Caco-2 (cell line): ENCODE data around the gene PBX1. TPM values are rescaled to one million over a fixed set of nuclear protein-coding genes. Genes with fewer than 3 reads are reported as not detected.
A peak's percentile ranks its signal among the peaks of the same experiment; 100 is the strongest.

Experiments used
- BruUV-seq: library from RNA; stranded (reverse); fragments of 400-500 nt; replicated peaks from 2 replicates; lab custom pipeline; 2021; lab: Mats Ljungman, UMichigan
- CTCF ChIA-PET: fragments of 300-600 bp; sonication (Branson Sonifier 250); formaldehyde crosslinking; loops from one replicate; lab custom pipeline; 2022; ENCODE audit warnings: antibody characterized with exemption; lab: Charles Lee
- POLR2A ChIA-PET: fragments of 300-600 bp; sonication (Branson Sonifier 250); formaldehyde crosslinking; loops from one replicate; lab custom pipeline; 2022; ENCODE audit warnings: antibody characterized with exemption; lab: Charles Lee
- DNase-seq, 2 experiments: peaks; one replicate each; pipeline versions ENCODE4 v3.0.0 to v3.0.0-alpha.2; 2020 to 2022
- H3K27me3 ChIP-seq: replicated peaks from 2 replicates; pipeline ENCODE4 v1.6.0; 2011; ENCODE audit warnings: low read length; ENCODE audit not compliant: control insufficient read depth, insufficient read depth
- H3K36me3 ChIP-seq: 2 replicates; pipeline ENCODE4 v1.5.1; 2011; ENCODE audit warnings: low read length; ENCODE audit not compliant: control insufficient read depth, insufficient read depth
- H3K4me1 ChIP-seq: fragments of 250-450 bp; sonication (Bioruptor Pico); 2 replicates; pipeline ENCODE4 v1.5.1; 2020; ENCODE audit warnings: mild to moderate bottlenecking
- H3K4me3 ChIP-seq: 2 replicates; pipeline ENCODE4 v1.5.1; 2011; ENCODE audit warnings: low read depth, mild to moderate bottlenecking, control low read depth, low read length
- H3K9me3 ChIP-seq: fragments of 250-450 bp; sonication (Bioruptor Pico); 2 replicates; pipeline ENCODE4 v1.5.1; 2020; ENCODE audit warnings: mild to moderate bottlenecking, moderate library complexity
- H3K27ac Mint-ChIP-seq: one replicate; pipeline ENCODE4 v1.8.0; 2022; ENCODE audit warnings: mixed read lengths; ENCODE audit not compliant: unreplicated experiment
- H3K27me3 Mint-ChIP-seq: one replicate; pipeline ENCODE4 v1.8.0; 2022; ENCODE audit warnings: mixed read lengths; ENCODE audit not compliant: insufficient read depth, unreplicated experiment
- H3K36me3 Mint-ChIP-seq: one replicate; pipeline ENCODE4 v1.8.0; 2022; ENCODE audit warnings: mild to moderate bottlenecking, mixed read lengths; ENCODE audit not compliant: insufficient read depth, unreplicated experiment
- H3K4me1 Mint-ChIP-seq: one replicate; pipeline ENCODE4 v1.8.0; 2022; ENCODE audit warnings: low read depth, mixed read lengths; ENCODE audit not compliant: unreplicated experiment
- H3K4me3 Mint-ChIP-seq: one replicate; pipeline ENCODE4 v1.8.0; 2022; ENCODE audit warnings: mild to moderate bottlenecking, moderate library complexity, mixed read lengths; ENCODE audit not compliant: unreplicated experiment
- H3K9me3 Mint-ChIP-seq: one replicate; pipeline ENCODE4 v1.8.0; 2022; ENCODE audit warnings: mixed read lengths; ENCODE audit not compliant: unreplicated experiment
- intact Hi-C: fragments of 100-400 bp; cut with micrococcal nuclease; formaldehyde crosslinking; loops from one replicate; pipeline ENCODE4 v1.10.0; 2022; ENCODE audit not compliant: unreplicated experiment
- total RNA-seq: library from RNA; stranded (reverse); gene quantifications from 2 replicates; pipeline ENCODE4 v1.2.3, GENCODE V29; 2022
- TF ChIP-seq, protein P1 (sequence below), 2 experiments: fragments of 200-600 bp in 1 of 2; IDR thresholded peaks; 1 replicate in 1 of 2; 2 replicates in 1 of 2; pipeline versions ENCODE4 v1.5.1 to v1.8.0; 2011 to 2022; ENCODE audit warnings: antibody characterized with exemption in 1 of 2, control low read depth in 1 of 2, inconsistent platforms in 1 of 2, low read depth in 1 of 2, low read length in 1 of 2, mild to moderate bottlenecking in 1 of 2, moderate library complexity in 1 of 2; ENCODE audit not compliant: insufficient read depth in 1 of 2, severe bottlenecking in 1 of 2, unreplicated experiment in 1 of 2

The PBX1 gene
- total RNA-seq, 1 experiment from 2014 or later: 103 TPM

DNA sequence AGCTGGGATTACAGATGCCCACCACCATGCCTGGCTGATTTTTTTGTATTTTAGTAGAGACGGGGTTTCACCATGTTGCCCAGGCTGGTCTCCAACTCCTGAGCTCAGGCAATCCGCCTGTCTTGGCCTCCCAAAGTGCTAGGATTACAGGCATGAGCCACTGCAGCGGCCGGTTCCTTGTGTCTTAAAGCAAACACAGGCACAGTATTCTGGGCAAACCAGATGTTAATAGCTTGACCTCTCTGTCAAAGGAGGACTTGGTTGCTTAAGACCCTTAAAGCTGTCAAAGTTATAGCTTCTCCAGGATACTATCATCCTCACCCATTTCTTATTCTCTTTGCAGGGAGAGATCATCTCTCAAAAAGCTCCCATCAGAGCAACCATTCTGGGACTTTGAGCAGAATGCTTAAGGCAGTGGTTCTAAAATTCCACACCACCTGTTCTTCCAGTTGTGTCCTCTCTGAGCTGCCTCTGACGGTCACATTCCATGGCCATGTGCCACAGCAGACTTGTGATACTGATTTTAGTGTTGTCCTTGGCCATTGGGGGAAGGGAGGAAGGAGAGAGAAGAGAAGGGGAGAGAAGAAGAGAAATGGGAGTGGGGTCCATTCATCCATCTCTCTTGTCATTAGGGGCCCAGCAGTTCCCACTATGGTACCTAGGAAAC, 81.8 kb downstream of the PBX1 start:
- H3K36me3 ChIP-seq: no peaks in the 10 kb centered on the region
- H3K36me3 Mint-ChIP-seq: peaks cover 42% of the 10 kb centered on the region
- H3K4me1 ChIP-seq: peaks cover 48% of the 10 kb centered on the region
- no peaks in the 10 kb centered on the region; the same call in 1 of the 2 replicates for H3K9me3 ChIP-seq
- intact Hi-C loops: loop anchor here (2.0 kb wide), 1 partner anchor 16 kb away; no protein-coding TSS in a partner anchor
- BruUV-seq: no TSS peak
- peaks cover 40% of the 10 kb centered on the region for H3K4me1 Mint-ChIP-seq
- TF ChIP-seq, protein P1, sequence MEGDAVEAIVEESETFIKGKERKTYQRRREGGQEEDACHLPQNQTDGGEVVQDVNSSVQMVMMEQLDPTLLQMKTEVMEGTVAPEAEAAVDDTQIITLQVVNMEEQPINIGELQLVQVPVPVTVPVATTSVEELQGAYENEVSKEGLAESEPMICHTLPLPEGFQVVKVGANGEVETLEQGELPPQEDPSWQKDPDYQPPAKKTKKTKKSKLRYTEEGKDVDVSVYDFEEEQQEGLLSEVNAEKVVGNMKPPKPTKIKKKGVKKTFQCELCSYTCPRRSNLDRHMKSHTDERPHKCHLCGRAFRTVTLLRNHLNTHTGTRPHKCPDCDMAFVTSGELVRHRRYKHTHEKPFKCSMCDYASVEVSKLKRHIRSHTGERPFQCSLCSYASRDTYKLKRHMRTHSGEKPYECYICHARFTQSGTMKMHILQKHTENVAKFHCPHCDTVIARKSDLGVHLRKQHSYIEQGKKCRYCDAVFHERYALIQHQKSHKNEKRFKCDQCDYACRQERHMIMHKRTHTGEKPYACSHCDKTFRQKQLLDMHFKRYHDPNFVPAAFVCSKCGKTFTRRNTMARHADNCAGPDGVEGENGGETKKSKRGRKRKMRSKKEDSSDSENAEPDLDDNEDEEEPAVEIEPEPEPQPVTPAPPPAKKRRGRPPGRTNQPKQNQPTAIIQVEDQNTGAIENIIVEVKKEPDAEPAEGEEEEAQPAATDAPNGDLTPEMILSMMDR (IDR thresholded peaks at IDR 0.05; ENCODE audit: insufficient read depth in 1 of 2, low read depth in 1 of 2, low read length in 1 of 2, severe bottlenecking in 1 of 2, unreplicated experiment in 1 of 2): no peak
- POLR2A ChIA-PET: interaction anchor here (1.3 kb wide), 1 partner anchor 19 kb away, joined by 4 read pairs; no protein-coding TSS in a partner anchor
- no peaks in the 10 kb centered on the region for H3K27me3 ChIP-seq
- CTCF ChIA-PET: interaction anchor here (0.6 to 0.8 kb wide), 2 partner anchors 17 to 82 kb away, joined by 3 read pairs; partner anchors contain the start of gene PBX1
- H3K4me3 ChIP-seq: no peak overlapping the region
- peak overlapping the region; percentile 79 for H3K27ac Mint-ChIP-seq
- no peaks in the 10 kb centered on the region for H3K9me3 Mint-ChIP-seq
- no peaks in the 10 kb centered on the region for H3K27me3 Mint-ChIP-seq
- no peak overlapping the region for H3K4me3 Mint-ChIP-seq
- peak; percentile 46 to 56 for DNase-seq

DNA sequence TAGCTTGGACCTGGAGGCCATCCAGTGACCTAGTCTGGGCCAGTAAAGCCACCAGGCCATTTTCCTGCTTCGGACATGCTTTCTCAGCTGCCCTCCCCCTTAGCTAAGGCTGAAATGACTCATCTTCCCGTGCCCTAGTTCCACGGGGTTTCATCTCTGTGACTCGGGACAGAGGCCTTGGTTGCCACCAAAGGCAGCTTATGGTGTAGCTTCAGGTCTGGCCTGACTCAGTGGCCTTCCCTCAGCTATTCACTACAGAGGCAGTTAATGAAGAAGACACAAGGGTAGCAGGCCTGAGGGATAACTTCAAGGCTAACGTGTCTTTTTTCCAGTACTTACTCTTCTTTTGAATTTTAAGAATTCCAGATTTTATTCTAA, 82.4 kb downstream of the PBX1 start:
- TF ChIP-seq, protein P1 (IDR thresholded peaks at IDR 0.05; ENCODE audit: insufficient read depth in 1 of 2, low read depth in 1 of 2, low read length in 1 of 2, severe bottlenecking in 1 of 2, unreplicated experiment in 1 of 2): no peak
- no peak for DNase-seq
- intact Hi-C loops: loop anchor here (2.0 kb wide), 1 partner anchor 17 kb away; no protein-coding TSS in a partner anchor
- Histone ChIP-seq H3K9me3 (no peaks in the 10 kb centered on the region; the same call in 1 of the 2 replicates), H3K36me3 (no peaks in the 10 kb centered on the region), H3K4me1 (peaks cover 48% of the 10 kb centered on the region), H3K27me3 (no peaks in the 10 kb centered on the region), H3K4me3 (no peak overlapping the region)
- peaks cover 44% of the 10 kb centered on the region for H3K36me3 Mint-ChIP-seq
- peaks cover 39% of the 10 kb centered on the region for H3K4me1 Mint-ChIP-seq
- H3K27me3 Mint-ChIP-seq: no peaks in the 10 kb centered on the region
- CTCF ChIA-PET: interaction anchor here (0.6 to 0.8 kb wide), 2 partner anchors 16 to 83 kb away, joined by 3 read pairs; partner anchors contain the start of gene PBX1
- no peaks in the 10 kb centered on the region for H3K9me3 Mint-ChIP-seq
- peak overlapping the region; percentile 79 for H3K27ac Mint-ChIP-seq
- POLR2A ChIA-PET: interaction anchor here (1.3 kb wide), 1 partner anchor 18 kb away, joined by 4 read pairs; no protein-coding TSS in a partner anchor
- no peak overlapping the region for H3K4me3 Mint-ChIP-seq
- no TSS peak for BruUV-seq

DNA sequence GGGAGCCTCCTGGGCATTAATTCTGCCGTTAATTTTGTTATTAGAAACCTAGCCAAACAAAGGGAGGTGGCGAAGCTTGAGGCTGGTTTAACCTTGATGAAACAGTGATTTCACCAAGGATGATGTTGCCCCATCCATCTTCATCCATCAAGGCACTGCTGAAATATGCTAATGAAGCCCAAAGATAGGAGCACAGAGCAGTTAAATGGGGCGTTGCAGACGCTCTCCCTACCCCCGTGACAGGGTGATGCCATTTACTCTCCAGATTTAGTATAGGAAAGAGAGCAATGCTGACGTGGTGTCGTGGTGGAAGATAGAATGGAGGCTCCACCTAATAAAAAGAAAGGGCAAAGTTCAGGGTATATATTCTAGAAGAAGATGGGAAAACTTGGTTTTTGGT, 84.0 kb downstream of the PBX1 start:
- H3K36me3 Mint-ChIP-seq: peaks cover 52% of the 10 kb centered on the region
- no peak for DNase-seq
- H3K4me3 Mint-ChIP-seq: no peak overlapping the region
- H3K27ac Mint-ChIP-seq: no peak overlapping the region
- no peaks in the 10 kb centered on the region for H3K9me3 Mint-ChIP-seq
- H3K4me3 ChIP-seq: no peak overlapping the region
- BruUV-seq: no TSS peak
- peaks cover 48% of the 10 kb centered on the region for H3K4me1 ChIP-seq
- no peaks in the 10 kb centered on the region for H3K27me3 ChIP-seq
- CTCF ChIA-PET: no interaction called here
- H3K36me3 ChIP-seq: no peaks in the 10 kb centered on the region; the same call in 1 of the 2 replicates
- POLR2A ChIA-PET: no interaction called here
- intact Hi-C loops: no loop called here
- no peaks in the 10 kb centered on the region for H3K27me3 Mint-ChIP-seq
- H3K4me1 Mint-ChIP-seq: peaks cover 33% of the 10 kb centered on the region
- TF ChIP-seq, protein P1 (IDR thresholded peaks at IDR 0.05; ENCODE audit: insufficient read depth in 1 of 2, low read depth in 1 of 2, low read length in 1 of 2, severe bottlenecking in 1 of 2, unreplicated experiment in 1 of 2): no peak
- H3K9me3 ChIP-seq: no peaks in the 10 kb centered on the region; the same call in 1 of the 2 replicates
